Activated CD8-positive, alpha-beta memory T cell treated with anti-CD3 and anti-CD28 coated beads, Interleukin-2, amount 50 U/mL, for 4 hours (primary cell): ENCODE results near the gene KLHL3.

ENCODE experiments used
- DNase-seq: peaks from one replicate; pipeline ENCODE4 v3.0.0-alpha.2; 2020

The KLHL3 gene

GRCh38 chr5:137605411-137605810 lies 130.5 kb downstream of the KLHL3 start:
- no peak for DNase-seq

- DNase-seq, result no peak
Measured at GRCh38 chr5:137604348-137605095, 131.4 kb downstream of the KLHL3 start.

DNA sequence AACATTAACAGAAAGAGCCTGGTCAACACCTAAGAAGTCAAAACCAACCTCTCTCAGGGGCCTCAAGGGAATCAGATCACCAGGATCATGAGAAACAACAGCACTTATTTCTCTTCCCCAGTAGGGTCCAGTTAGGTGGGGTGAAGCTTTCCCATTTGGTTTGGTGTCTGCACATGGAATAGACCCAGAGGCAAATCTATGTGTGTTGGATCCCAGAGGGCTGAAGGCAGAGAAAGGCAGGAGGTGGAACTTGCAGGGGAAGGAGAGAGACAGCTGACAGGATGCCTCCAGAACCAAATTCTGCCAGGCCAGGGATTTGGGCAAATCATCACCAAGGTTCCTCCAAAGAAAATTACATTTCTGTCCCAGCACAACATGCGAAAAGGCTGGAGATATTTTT lies 132.0 kb downstream of the KLHL3 start:
- no peak for DNase-seq

DNA sequence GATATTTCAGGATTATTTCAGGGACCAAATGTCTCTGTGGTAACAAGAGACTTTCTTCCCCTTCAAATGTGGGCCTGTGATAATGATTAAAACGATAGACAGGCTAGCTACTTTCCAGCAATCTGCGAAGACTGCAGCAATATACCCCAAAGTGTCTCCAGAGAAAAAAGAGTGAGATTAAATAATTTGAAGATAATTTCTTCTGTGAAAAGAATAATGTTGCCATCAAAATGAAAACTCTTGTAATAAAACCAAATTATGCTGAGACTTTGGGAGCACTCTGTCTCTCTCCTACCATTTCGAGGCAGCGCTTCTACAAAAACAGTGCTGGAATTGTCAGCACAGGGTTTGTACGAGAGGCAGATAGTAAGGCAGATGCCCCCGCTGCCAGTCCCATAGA lies 132.5 kb downstream of the KLHL3 start:
- DNase-seq, result no peak

DNA sequence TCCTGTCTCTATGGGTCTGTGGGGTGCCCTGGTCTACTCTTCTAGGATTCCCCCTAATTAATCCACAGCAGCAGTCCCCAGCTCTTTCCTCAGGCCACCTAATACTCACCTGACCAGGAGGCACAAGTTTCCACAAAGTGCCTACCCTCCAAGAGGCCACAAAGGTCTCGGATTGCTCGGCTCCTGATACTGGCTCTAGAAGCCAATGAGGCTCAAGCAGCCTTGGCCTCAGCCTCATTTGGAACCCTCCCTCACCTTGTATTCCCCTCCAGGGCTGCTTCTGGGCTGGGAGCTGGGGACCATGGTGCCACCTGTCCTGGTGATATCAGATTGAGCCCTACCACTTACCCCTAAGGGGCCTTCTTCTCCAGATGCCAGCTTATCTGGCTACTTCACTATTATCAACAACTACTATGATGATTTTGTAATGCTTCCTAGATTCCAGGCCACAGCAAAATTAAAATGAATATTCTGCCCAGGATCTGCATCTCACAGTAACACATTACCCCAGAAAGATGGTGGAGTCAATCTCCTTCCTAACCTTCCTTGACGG lies 133.1 kb downstream of the KLHL3 start:
- DNase-seq, result no peak

- no peak for DNase-seq
Measured at GRCh38 chr5:137600721-137601360, 135.0 kb downstream of the KLHL3 start.

- DNase-seq, result no peak
Measured at GRCh38 chr5:137599457-137599856, 136.4 kb downstream of the KLHL3 start.

GRCh38 chr5:137598399-137598798 lies 137.5 kb downstream of the KLHL3 start:
- DNase-seq, result no peak

GRCh38 chr5:137596941-137597340 lies 138.9 kb downstream of the KLHL3 start:
- no peak for DNase-seq

GRCh38 chr5:137595396-137596079 lies 140.4 kb downstream of the KLHL3 start:
- no peak for DNase-seq

DNA sequence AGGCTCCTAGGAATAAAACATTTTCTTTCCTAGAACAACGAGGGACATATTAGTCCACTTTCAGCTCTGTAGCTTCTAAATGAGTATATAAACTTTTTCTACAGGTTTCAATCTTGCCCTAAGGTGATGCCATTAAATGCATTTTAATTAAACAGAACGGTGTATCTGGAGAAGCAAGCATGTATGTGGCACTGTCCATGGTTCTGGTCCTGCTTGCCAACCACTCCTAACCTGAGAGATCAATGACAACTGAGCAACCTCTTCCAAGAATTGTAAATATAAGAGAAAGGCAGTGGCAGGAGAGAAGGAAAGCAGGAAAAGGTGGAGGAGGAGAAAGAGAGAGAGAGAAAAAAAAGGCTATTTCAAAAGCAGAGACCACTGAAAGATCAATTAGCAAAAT lies 141.2 kb downstream of the KLHL3 start:
- no peak for DNase-seq

DNA sequence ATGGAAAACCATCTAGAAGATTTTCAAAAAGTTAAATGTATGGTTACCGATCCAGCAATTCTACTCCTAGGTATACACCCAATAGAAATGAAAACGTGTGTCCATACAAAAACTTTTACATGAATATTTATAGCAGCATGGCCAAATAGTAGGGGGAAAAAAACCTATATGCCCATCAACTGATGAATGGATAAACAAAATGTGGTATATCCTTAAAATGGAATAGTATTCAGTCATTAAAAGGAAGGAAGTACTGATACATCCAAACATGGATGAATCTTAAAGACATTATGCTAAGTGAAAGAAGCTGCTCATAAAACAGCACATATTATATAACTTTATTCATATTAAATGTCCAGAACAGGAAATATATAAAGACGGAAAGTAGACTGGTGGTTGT lies 143.6 kb downstream of the KLHL3 start:
- DNase-seq, result no peak

DNA sequence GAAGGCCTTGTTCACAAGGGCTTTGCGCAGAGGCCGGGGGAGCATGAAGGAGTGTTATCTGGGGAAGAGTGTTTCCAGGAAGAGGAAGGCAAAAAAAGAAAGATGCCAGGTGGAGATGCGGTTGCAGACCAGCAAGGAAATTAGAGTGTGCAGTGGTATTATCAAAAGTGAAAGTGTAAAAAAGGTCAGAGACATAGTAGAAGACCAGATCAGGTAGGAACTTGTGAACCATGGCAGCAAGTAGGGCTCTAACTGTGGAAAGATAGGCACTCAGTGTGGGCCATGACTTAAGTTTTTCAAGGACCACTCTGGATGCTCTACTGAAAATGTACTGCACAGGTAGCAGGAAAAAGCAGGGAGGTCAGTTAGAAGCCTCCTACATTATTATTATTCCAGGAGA lies 146.7 kb downstream of the KLHL3 start:
- DNase-seq, result no peak

DNA sequence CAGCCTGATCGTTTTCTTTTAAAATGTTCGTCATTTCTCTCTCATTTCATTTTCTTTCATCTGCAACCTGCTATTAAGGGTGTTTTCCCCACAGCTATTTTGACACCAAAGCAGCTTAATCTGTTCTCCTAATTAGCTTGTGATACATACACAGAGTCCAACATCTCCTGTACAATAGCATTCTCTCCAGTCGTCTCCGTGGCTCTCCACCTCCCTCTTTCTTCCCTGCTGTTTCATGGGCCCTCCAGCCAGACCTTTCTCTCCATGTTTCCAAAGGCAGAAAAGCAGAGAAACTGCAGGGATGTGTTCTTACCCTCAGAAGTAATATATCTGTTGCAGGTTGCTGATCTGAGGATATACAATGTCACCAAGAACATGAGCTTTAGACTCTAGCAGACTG lies 148.0 kb downstream of the KLHL3 start:
- no peak for DNase-seq

DNA sequence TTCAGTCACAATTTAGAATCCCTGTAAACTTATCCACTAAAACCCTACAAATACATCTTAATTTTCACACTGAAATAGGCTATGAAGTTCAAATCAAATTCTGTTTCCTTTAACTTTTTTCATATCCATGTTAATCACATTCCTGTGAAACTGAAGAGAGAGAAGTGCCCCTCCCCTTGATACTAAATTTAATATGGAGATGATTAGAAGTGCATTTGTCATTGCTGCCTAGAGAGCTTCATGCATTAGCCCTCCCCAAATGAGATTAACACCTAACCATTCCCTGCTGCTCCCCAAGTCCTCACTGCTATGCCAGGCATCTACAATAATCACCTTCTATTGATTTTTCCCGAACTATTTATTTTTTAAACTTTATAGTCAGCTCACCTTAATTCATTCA lies 151.6 kb downstream of the KLHL3 start:
- no peak for DNase-seq

GRCh38 chr5:137583129-137583528 lies 152.8 kb downstream of the KLHL3 start:
- DNase-seq, result no peak

- DNase-seq, result no peak
Measured at GRCh38 chr5:137582218-137582617, 153.7 kb downstream of the KLHL3 start.

DNA sequence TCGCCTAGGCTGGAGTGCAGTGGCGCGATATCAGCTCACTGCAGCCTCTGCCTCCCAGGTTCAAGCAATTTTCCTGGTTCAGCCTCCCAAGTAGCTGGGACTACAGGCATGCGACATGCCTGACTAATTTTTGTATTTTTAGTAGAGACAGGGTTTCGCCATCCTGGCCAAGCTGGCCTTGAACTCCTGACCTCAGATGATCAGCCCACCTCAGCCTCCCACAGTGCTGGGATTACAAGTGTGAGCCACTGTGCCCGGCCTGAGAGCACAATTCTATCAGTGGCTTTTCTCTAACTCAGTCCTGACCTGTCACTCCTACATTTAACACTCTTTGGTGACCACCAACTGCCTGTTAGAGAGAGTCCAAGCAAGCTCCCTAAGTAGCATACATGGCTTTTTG lies 154.1 kb downstream of the KLHL3 start:
- no peak for DNase-seq

DNA sequence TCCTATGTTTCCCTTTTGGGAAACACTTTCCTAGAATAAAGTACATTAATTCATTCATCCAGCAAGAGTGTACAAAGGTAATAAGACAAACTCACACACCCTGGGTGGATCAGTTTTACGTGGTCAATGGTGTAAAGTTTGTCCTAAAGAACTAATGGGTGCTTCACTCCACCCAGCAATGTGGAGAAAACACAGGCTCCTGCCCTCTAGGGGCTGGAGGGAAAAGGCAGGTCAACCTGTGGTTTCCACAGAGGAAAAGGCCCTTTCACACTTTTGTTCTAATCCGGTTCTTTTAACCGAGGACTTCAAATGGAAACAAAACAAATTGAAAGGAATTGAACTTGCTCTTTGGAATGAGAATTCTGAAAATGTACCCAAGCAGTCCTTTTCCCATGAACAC lies 155.9 kb downstream of the KLHL3 start:
- no peak for DNase-seq

DNA sequence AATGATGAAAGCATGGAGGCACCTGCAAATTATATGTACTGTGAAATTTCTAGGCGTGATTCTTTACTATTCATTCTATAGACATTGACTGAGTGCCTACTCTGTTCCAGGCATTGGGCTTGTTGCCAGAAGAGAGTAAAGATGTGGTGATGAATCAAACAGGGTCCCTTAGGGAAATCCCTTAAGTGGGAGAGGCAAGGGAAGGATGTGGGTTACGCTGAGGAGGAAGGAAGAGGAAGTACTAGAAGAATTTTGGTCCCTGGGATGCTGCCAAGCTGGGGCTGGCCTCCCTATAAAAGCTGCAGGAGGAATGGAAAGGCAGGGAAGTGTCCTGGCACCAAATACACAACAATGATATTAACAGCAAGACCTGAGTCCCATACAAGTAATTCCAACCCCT lies 160.0 kb downstream of the KLHL3 start:
- DNase-seq, result no peak

DNA sequence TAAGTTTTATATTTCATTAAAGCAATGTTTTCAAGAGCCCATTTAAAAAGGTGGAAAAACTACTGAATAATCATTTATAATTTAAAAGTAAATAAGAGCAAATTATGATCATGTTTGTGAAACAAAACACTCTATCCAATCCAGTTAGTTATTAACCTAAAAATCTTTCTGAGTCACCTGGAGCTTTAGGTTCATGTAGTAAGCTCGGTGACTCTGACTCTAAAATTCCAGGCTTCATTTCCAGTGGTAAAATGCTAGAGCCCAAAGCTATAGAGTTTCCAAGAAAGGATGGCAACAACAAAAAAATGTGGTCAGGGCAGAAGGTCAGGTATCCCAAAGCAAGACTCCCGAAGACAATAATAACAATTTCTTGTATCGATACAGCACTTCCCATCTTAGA lies 160.7 kb downstream of the KLHL3 start:
- DNase-seq, result no peak

GRCh38 chr5:137573376-137573775 lies 162.5 kb downstream of the KLHL3 start:
- no peak for DNase-seq

DNA sequence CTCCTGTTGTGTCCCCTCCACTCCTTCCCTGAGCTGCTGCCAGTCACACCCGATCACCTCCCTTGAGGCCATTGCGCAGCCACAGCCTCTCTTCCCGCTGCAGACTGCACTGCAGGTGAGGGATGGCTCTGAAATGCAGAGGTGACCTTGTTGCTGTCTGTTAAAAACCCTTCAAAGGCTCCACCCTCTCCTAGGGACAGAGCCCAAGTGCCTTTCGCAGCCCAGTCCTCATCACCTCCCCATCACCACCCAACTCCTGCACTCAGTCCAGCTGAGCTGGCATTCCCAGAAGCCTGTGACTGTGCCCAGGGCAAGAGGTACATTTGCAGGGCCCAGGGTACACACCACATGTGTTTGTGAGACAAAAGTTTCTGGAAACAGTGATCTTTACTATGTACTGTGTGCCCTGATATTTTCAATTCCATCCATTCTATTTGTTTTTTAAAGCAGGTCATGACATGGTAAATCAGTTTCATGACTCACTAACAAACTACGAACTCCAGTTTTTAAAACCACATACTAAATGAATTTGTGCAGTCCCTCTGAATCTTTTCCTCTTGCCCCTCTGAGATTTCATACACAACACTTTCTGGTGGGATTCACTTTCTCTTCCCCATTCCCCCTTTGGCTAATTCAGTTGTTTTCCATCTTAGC lies 163.7 kb downstream of the KLHL3 start:
- no peak for DNase-seq
